ENCODE results near the gene IFT122.

The IFT122 gene

GRCh38 chr3:129557548-129557894 lies 117.5 kb downstream of the IFT122 start:
- Histone ChIP-seq H3K9me3 (ENCODE audit: insufficient read depth, low read length) (no peaks in the 10 kb centered on the region), H3K9ac (ENCODE audit: insufficient read length, low read depth) (no peak overlapping the region), H3K36me3 (ENCODE audit: insufficient read depth, insufficient read length, low read length) (peaks cover 96% of the 10 kb centered on the region), H3K4me3 (ENCODE audit: insufficient read length, low read depth) (no peak overlapping the region), H3K4me1 (ENCODE audit: insufficient read depth, insufficient read length) (peaks cover 49% of the 10 kb centered on the region), H3K27me3 (ENCODE audit: insufficient read depth, insufficient read length) (no peaks in the 10 kb centered on the region)
- no peak for DNase-seq (ENCODE audit: low read depth, low spot score)
- TF ChIP-seq ZNF274 (IDR thresholded peaks at IDR 0.05; ENCODE audit: low read depth, low read length): no peak
- no peak for TF ChIP-seq YY1 (IDR thresholded peaks at IDR 0.05; ENCODE audit: insufficient read depth, insufficient read length)
- no peak for TF ChIP-seq SUZ12 (IDR thresholded peaks at IDR 0.05; ENCODE audit: extremely low read depth, insufficient read depth, insufficient read length)

GRCh38 chr3:129558081-129558771 lies 118.2 kb downstream of the IFT122 start:
- Histone ChIP-seq H3K9ac (ENCODE audit: insufficient read length, low read depth) (peak overlapping the region; percentile 51), H3K36me3 (ENCODE audit: insufficient read depth, insufficient read length, low read length) (peaks cover 96% of the 10 kb centered on the region), H3K4me1 (ENCODE audit: insufficient read depth, insufficient read length) (peaks cover 42% of the 10 kb centered on the region), H3K9me3 (ENCODE audit: insufficient read depth, low read length) (no peaks in the 10 kb centered on the region), H3K27me3 (ENCODE audit: insufficient read depth, insufficient read length) (no peaks in the 10 kb centered on the region), H3K4me3 (ENCODE audit: insufficient read length, low read depth) (no peak overlapping the region)
- DNase-seq (ENCODE audit: low read depth, low spot score): no peak
- TF ChIP-seq YY1 (IDR thresholded peaks at IDR 0.05; ENCODE audit: insufficient read depth, insufficient read length) (no peak), SUZ12 (IDR thresholded peaks at IDR 0.05; ENCODE audit: extremely low read depth, insufficient read depth, insufficient read length) (no peak), ZNF274 (IDR thresholded peaks at IDR 0.05; ENCODE audit: low read depth, low read length) (no peak)

GRCh38 chr3:129558772-129559564 lies 118.9 kb downstream of the IFT122 start:
- Histone ChIP-seq H3K27me3 (ENCODE audit: insufficient read depth, insufficient read length) (no peaks in the 10 kb centered on the region), H3K36me3 (ENCODE audit: insufficient read depth, insufficient read length, low read length) (peaks cover 96% of the 10 kb centered on the region), H3K9ac (ENCODE audit: insufficient read length, low read depth) (peak overlapping the region; percentile 51), H3K9me3 (ENCODE audit: insufficient read depth, low read length) (no peaks in the 10 kb centered on the region), H3K4me3 (ENCODE audit: insufficient read length, low read depth) (no peak overlapping the region), H3K4me1 (ENCODE audit: insufficient read depth, insufficient read length) (peaks cover 42% of the 10 kb centered on the region)
- DNase-seq (ENCODE audit: low read depth, low spot score): no peak
- TF ChIP-seq ZNF274 (IDR thresholded peaks at IDR 0.05; ENCODE audit: low read depth, low read length): no peak
- TF ChIP-seq YY1 (IDR thresholded peaks at IDR 0.05; ENCODE audit: insufficient read depth, insufficient read length): no peak
- no peak for TF ChIP-seq SUZ12 (IDR thresholded peaks at IDR 0.05; ENCODE audit: extremely low read depth, insufficient read depth, insufficient read length)

GRCh38 chr3:129559565-129560079 lies 119.6 kb downstream of the IFT122 start:
- H3K27me3 ChIP-seq (ENCODE audit: insufficient read depth, insufficient read length): no peaks in the 10 kb centered on the region
- peak overlapping the region; percentile 12 for H3K9ac ChIP-seq (ENCODE audit: insufficient read length, low read depth)
- no peaks in the 10 kb centered on the region for H3K9me3 ChIP-seq (ENCODE audit: insufficient read depth, low read length)
- no peak for TF ChIP-seq SUZ12 (IDR thresholded peaks at IDR 0.05; ENCODE audit: extremely low read depth, insufficient read depth, insufficient read length)
- no peak for TF ChIP-seq YY1 (IDR thresholded peaks at IDR 0.05; ENCODE audit: insufficient read depth, insufficient read length)
- no peak for TF ChIP-seq ZNF274 (IDR thresholded peaks at IDR 0.05; ENCODE audit: low read depth, low read length)
- peaks cover 97% of the 10 kb centered on the region for H3K36me3 ChIP-seq (ENCODE audit: insufficient read depth, insufficient read length, low read length)
- H3K4me3 ChIP-seq (ENCODE audit: insufficient read length, low read depth): no peak overlapping the region
- no peak for DNase-seq (ENCODE audit: low read depth, low spot score)
- H3K4me1 ChIP-seq (ENCODE audit: insufficient read depth, insufficient read length): peaks cover 40% of the 10 kb centered on the region

- Histone ChIP-seq H3K4me1 (ENCODE audit: insufficient read depth, insufficient read length) (peaks cover 43% of the 10 kb centered on the region), H3K9ac (ENCODE audit: insufficient read length, low read depth) (peak overlapping the region; percentile 68), H3K4me3 (ENCODE audit: insufficient read length, low read depth) (no peak overlapping the region), H3K9me3 (ENCODE audit: insufficient read depth, low read length) (no peaks in the 10 kb centered on the region), H3K36me3 (ENCODE audit: insufficient read depth, insufficient read length, low read length) (peaks cover 97% of the 10 kb centered on the region), H3K27me3 (ENCODE audit: insufficient read depth, insufficient read length) (no peaks in the 10 kb centered on the region)
- TF ChIP-seq ZNF274 (IDR thresholded peaks at IDR 0.05; ENCODE audit: low read depth, low read length) (no peak), YY1 (IDR thresholded peaks at IDR 0.05; ENCODE audit: insufficient read depth, insufficient read length) (no peak), SUZ12 (IDR thresholded peaks at IDR 0.05; ENCODE audit: extremely low read depth, insufficient read depth, insufficient read length) (no peak)
- DNase-seq (ENCODE audit: low read depth, low spot score): no peak
Observed at GRCh38 chr3:129560269-129560787, 120.3 kb downstream of the IFT122 start.

- TF ChIP-seq SUZ12 (IDR thresholded peaks at IDR 0.05; ENCODE audit: extremely low read depth, insufficient read depth, insufficient read length) (no peak), ZNF274 (IDR thresholded peaks at IDR 0.05; ENCODE audit: low read depth, low read length) (no peak), YY1 (IDR thresholded peaks at IDR 0.05; ENCODE audit: insufficient read depth, insufficient read length) (no peak)
- DNase-seq (ENCODE audit: low read depth, low spot score): no peak
- Histone ChIP-seq H3K36me3 (ENCODE audit: insufficient read depth, insufficient read length, low read length) (peaks cover 97% of the 10 kb centered on the region), H3K4me1 (ENCODE audit: insufficient read depth, insufficient read length) (peaks cover 42% of the 10 kb centered on the region), H3K27me3 (ENCODE audit: insufficient read depth, insufficient read length) (no peaks in the 10 kb centered on the region), H3K9me3 (ENCODE audit: insufficient read depth, low read length) (no peaks in the 10 kb centered on the region), H3K9ac (ENCODE audit: insufficient read length, low read depth) (peak overlapping the region; percentile 68), H3K4me3 (ENCODE audit: insufficient read length, low read depth) (no peak overlapping the region)
Observed at GRCh38 chr3:129560911-129561594, 121.0 kb downstream of the IFT122 start.

All from NT2/D1 (cell line).